A549 (cell line): Measurements from ENCODE around the gene ISOC1. TPM values are rescaled to one million over a fixed set of nuclear protein-coding genes. Genes with fewer than 3 reads are reported as not detected.

Experiments used
- ATAC-seq, 2 experiments: fragments of 200-7000 bp in 1 of 2; fragments of >200 bp in 1 of 2; cut with Nextera tagmentation in 1 of 2; cut with Tn5 transposase in 1 of 2; 3 replicates each; pipeline versions ENCODE4 v1.8.0 to v1.9.1; 2018 to 2020; ENCODE audit warnings: mild to moderate bottlenecking in 1 of 2, moderate library complexity in 1 of 2
- CTCF ChIA-PET: fragments of 300-600 bp; sonication (Branson Sonifier 250); formaldehyde crosslinking; extraction: SDS; loops from one replicate; lab custom pipeline; 2021; ENCODE audit warnings: antibody characterized with exemption, inconsistent platforms; lab: Yijun Ruan, JAX
- POLR2A ChIA-PET: fragments of 350-600 bp; formaldehyde crosslinking; extraction: SDS; loops from one replicate; lab custom pipeline; 2021; ENCODE audit warnings: antibody characterized with exemption, inconsistent platforms; lab: Yijun Ruan, JAX
- DNase-seq, 2 experiments: peaks; one replicate each; pipeline versions ENCODE4 v3.0.0 to v3.0.0-alpha.2; 2011 to 2016; ENCODE audit warnings: low read depth in 1 of 2, low spot score in 1 of 2
- FAIRE-seq: peaks from 2 replicates; lab custom pipeline; 2011; peaks lifted over from hg19 to GRCh38; lab: Jason Lieb, UNC
- H3K27ac ChIP-seq, 2 experiments: fragments of >200 bp; sonication (Bioruptor Twin); formaldehyde crosslinking; 3 replicates each; pipeline ENCODE4 v1.5.1; 2016 to 2017
- H3K4me1 ChIP-seq: fragments of >200 bp; sonication (Bioruptor Twin); formaldehyde crosslinking; 3 replicates; pipeline ENCODE4 v1.6.1; 2016
- H3K4me2 ChIP-seq: fragments of >200 bp; sonication (Bioruptor Twin); formaldehyde crosslinking; 3 replicates; pipeline ENCODE4 v1.6.1; 2016
- H3K4me3 ChIP-seq: fragments of >200 bp; sonication (Bioruptor Twin); formaldehyde crosslinking; 3 replicates; pipeline ENCODE4 v1.5.1; 2016
- H3K9me3 ChIP-seq: fragments of >200 bp; sonication (Bioruptor Twin); formaldehyde crosslinking; 3 replicates; pipeline ENCODE4 v1.6.1; 2016
- BCL3 ChIP-seq: fragments of >200 bp; sonication (Bioruptor Twin); formaldehyde crosslinking; IDR thresholded peaks from 3 replicates; pipeline ENCODE4 v1.6.1; 2016
- BHLHE40 ChIP-seq: IDR thresholded peaks from 2 replicates; pipeline ENCODE4 v1.6.1; 2012; ENCODE audit warnings: low read depth, low read length, inconsistent platforms
- CBX2 ChIP-seq: fragments of 200-600 bp; sonication (generic); IDR thresholded peaks from 2 replicates; pipeline ENCODE4 v1.6.1; 2016; ENCODE audit warnings: low read depth, mild to moderate bottlenecking, borderline replicate concordance
- CBX8 ChIP-seq: fragments of 200-600 bp; sonication (generic); IDR thresholded peaks from 2 replicates; pipeline ENCODE4 v1.6.1; 2016
- CEBPB ChIP-seq, 2 experiments: fragments of >200 bp in 1 of 2; sonication (Bioruptor Twin) in 1 of 2; formaldehyde crosslinking in 1 of 2; IDR thresholded peaks; 2 replicates each; pipeline ENCODE4 v1.6.1; 2012 to 2016
- CHD2 ChIP-seq: fragments of 150-350 bp; IDR thresholded peaks from 2 replicates; pipeline ENCODE4 v1.6.1; 2014; ENCODE audit warnings: low read length; ENCODE audit not compliant: partially characterized antibody
- EHF ChIP-seq: fragments of 250-450 bp; sonication (Bioruptor Pico); IDR thresholded peaks from 2 replicates; pipeline ENCODE4 v1.5.0; 2020; ENCODE audit warnings: mild to moderate bottlenecking
- EP300 ChIP-seq, 2 experiments: fragments of >200 bp; sonication (Bioruptor Twin); formaldehyde crosslinking; IDR thresholded peaks; 2 replicates in 1 of 2; 3 replicates in 1 of 2; pipeline ENCODE4 v1.6.1; 2016 to 2017
- ESRRA ChIP-seq: fragments of 150-350 bp; IDR thresholded peaks from 2 replicates; pipeline ENCODE4 v1.6.1; 2014; ENCODE audit warnings: mild to moderate bottlenecking, low read length, borderline replicate concordance
- FOSL2 ChIP-seq, 2 experiments: fragments of 450-650 bp in 1 of 2; fragments of >200 bp in 1 of 2; sonication (Bioruptor Twin) in 1 of 2; formaldehyde crosslinking; IDR thresholded peaks; 2 replicates each; pipeline versions ENCODE4 v1.5.0 to v1.6.1; 2016 to 2020; ENCODE audit warnings: mild to moderate bottlenecking in 1 of 2, moderate library complexity in 1 of 2
- FOXS1 ChIP-seq: fragments of 250-450 bp; sonication (Bioruptor Pico); IDR thresholded peaks from 2 replicates; pipeline ENCODE4 v1.5.0; 2020; ENCODE audit warnings: mild to moderate bottlenecking, moderate library complexity
- GATA3 ChIP-seq: IDR thresholded peaks from 2 replicates; pipeline ENCODE4 v1.6.1; 2012; ENCODE audit warnings: borderline replicate concordance
- HEYL ChIP-seq: fragments of 250-450 bp; sonication (Bioruptor Pico); IDR thresholded peaks from 2 replicates; pipeline ENCODE4 v1.8.0; 2021; ENCODE audit warnings: mild to moderate bottlenecking, moderate library complexity
- HOXA7 ChIP-seq: fragments of 250-450 bp; sonication (Bioruptor Pico); IDR thresholded peaks from 2 replicates; pipeline ENCODE4 v1.5.0; 2020; ENCODE audit warnings: mild to moderate bottlenecking, moderate library complexity
- HOXB13 ChIP-seq: fragments of 250-450 bp; sonication (Bioruptor Pico); IDR thresholded peaks from 2 replicates; pipeline ENCODE4 v1.5.0; 2020; ENCODE audit warnings: low read depth, mild to moderate bottlenecking, moderate library complexity
- HOXB5 ChIP-seq: fragments of 250-450 bp; sonication (Bioruptor Pico); IDR thresholded peaks from 2 replicates; pipeline ENCODE4 v1.5.0; 2020; ENCODE audit warnings: mild to moderate bottlenecking, moderate library complexity
- JUN ChIP-seq, 2 experiments: fragments of >200 bp; sonication (Bioruptor Twin); formaldehyde crosslinking; IDR thresholded peaks; 2 replicates in 1 of 2; 3 replicates in 1 of 2; pipeline ENCODE4 v1.6.1; 2016 to 2017
- MAZ ChIP-seq: fragments of 150-350 bp; IDR thresholded peaks from 2 replicates; pipeline ENCODE4 v1.6.1; 2014; ENCODE audit warnings: antibody characterized with exemption, low read depth, low read length, borderline replicate concordance
- NFE2L2 ChIP-seq: fragments of 150-350 bp; conservative IDR thresholded peaks from 2 replicates; pipeline ENCODE4 v1.6.1; 2014; ENCODE audit warnings: low read length
- NPAS2 ChIP-seq: fragments of 250-450 bp; sonication (Bioruptor Pico); IDR thresholded peaks from 2 replicates; pipeline ENCODE4 v1.8.0; 2022; ENCODE audit warnings: mild to moderate bottlenecking, moderate library complexity, borderline replicate concordance
- NR3C1 ChIP-seq: fragments of >200 bp; sonication (Bioruptor Twin); formaldehyde crosslinking; IDR thresholded peaks from 3 replicates; pipeline ENCODE4 v1.6.1; 2017
- POLR2A ChIP-seq: IDR thresholded peaks from 2 replicates; pipeline ENCODE4 v1.6.1; 2012; ENCODE audit warnings: mild to moderate bottlenecking, low read length
- POLR2AphosphoS2 ChIP-seq: conservative IDR thresholded peaks from 2 replicates; pipeline ENCODE4 v1.6.1; 2012; ENCODE audit warnings: low read length, improper control_type of control experiment, inconsistent platforms
- RAD21 ChIP-seq, 2 experiments: fragments of >200 bp in 1 of 2; sonication (Bioruptor Twin) in 1 of 2; formaldehyde crosslinking in 1 of 2; IDR thresholded peaks in 1 of 2; conservative IDR thresholded peaks in 1 of 2; 2 replicates in 1 of 2; 3 replicates in 1 of 2; pipeline ENCODE4 v1.6.1; 2012 to 2018; ENCODE audit warnings: inconsistent platforms in 1 of 2
- RARB ChIP-seq: fragments of 250-450 bp; sonication (Bioruptor Pico); IDR thresholded peaks from 2 replicates; pipeline ENCODE4 v1.8.0; 2021; ENCODE audit warnings: mild to moderate bottlenecking, moderate library complexity
- RFX5 ChIP-seq: fragments of 450-650 bp; IDR thresholded peaks from 2 replicates; pipeline ENCODE4 v1.7.1; 2014; ENCODE audit warnings: antibody characterized with exemption, mild to moderate bottlenecking, moderate library complexity
- RNF2 ChIP-seq: fragments of 200-600 bp; sonication (generic); IDR thresholded peaks from 2 replicates; pipeline ENCODE4 v1.6.1; 2016; ENCODE audit warnings: low read depth, mild to moderate bottlenecking, antibody characterized with exemption, moderate library complexity, borderline replicate concordance
- ZC3H11A ChIP-seq: fragments of 450-650 bp; IDR thresholded peaks from 2 replicates; pipeline ENCODE4 v1.6.1; 2014; ENCODE audit warnings: antibody characterized with exemption, mild to moderate bottlenecking
- ZNF302 ChIP-seq: fragments of 250-450 bp; sonication (Bioruptor Pico); IDR thresholded peaks from 2 replicates; pipeline ENCODE4 v1.9.0; 2021; ENCODE audit warnings: inconsistent platforms, mild to moderate bottlenecking, moderate library complexity
- ZSCAN20 ChIP-seq: fragments of 250-450 bp; sonication (Bioruptor Pico); IDR thresholded peaks from 2 replicates; pipeline ENCODE4 v1.8.0; 2022; ENCODE audit warnings: mild to moderate bottlenecking, moderate library complexity
- WGBS: methylation state at CpG from one replicate; pipeline ENCODE4 v1.1.6; 2017; ENCODE audit errors: missing lambda C conversion rate; 5-methylcytosine and 5-hydroxymethylcytosine counted together
- polyA plus RNA-seq, 4 experiments: library from polyadenylated mRNA; depleted of rRNA in 3 of 4; stranded (reverse); fragments of >200 nt; fragmentation: RNase III in 1 of 4; extraction: RNeasy Plus Mini Kit Qiagen cat#74134 plus additional on column Dnase treatment in 1 of 4; gene quantifications; 2 replicates in 3 of 4; 3 replicates in 1 of 4; pipeline ENCODE4 v1.2.3, GENCODE V29; 2011 to 2017
- TF ChIP-seq, protein P1 (sequence below): fragments of 250-450 bp; sonication (Bioruptor Pico); IDR thresholded peaks from 2 replicates; pipeline ENCODE4 v1.5.0; 2021; ENCODE audit warnings: mild to moderate bottlenecking, moderate library complexity, borderline replicate concordance

Gene ISOC1
- polyA plus RNA-seq, 2 of the 4 experiments (the other 2 are of a cell fraction) = 17.3 to 31.6 TPM

GRCh38 chr5:129079496-129079895, 15.1 kb upstream of the ISOC1 start:
- Histone ChIP-seq H3K4me1 (no peaks in the 10 kb centered on the region), H3K4me3 (no peak overlapping the region), H3K4me2 (no peak overlapping the region), H3K9me3 (no peaks in the 10 kb centered on the region), H3K27ac (no peak overlapping the region)
- TF ChIP-seq ZNF302 (CRISPR knock-in tag) = no peak
- TF ChIP-seq HOXA7 = no peak
- TF ChIP-seq ESRRA = no peak
- no peak for TF ChIP-seq POLR2AphosphoS2
- TF ChIP-seq RARB (CRISPR knock-in tag) = no peak
- TF ChIP-seq HOXB13 = no peak
- TF ChIP-seq NFE2L2 = no peak
- TF ChIP-seq ZSCAN20 (CRISPR knock-in tag) = no peak
- no peak for TF ChIP-seq POLR2A
- no peak for TF ChIP-seq HOXB5 (CRISPR knock-in tag)
- TF ChIP-seq CBX8 = no peak
- no peak for TF ChIP-seq GATA3
- TF ChIP-seq CHD2 = no peak
- TF ChIP-seq ZC3H11A = no peak
- no peak for TF ChIP-seq RAD21 (conservative IDR thresholded peaks at IDR 0.05 in 1 of 2, IDR thresholded peaks at IDR 0.05 in 1 of 2)
- no peak for TF ChIP-seq MAZ
- no peak for TF ChIP-seq BCL3
- TF ChIP-seq HEYL (CRISPR knock-in tag) = no peak
- DNase-seq = no peak
- ATAC-seq = no peak
- CTCF ChIA-PET = no interaction called here
- POLR2A ChIA-PET = no interaction called here
- FAIRE-seq = no peak

DNA sequence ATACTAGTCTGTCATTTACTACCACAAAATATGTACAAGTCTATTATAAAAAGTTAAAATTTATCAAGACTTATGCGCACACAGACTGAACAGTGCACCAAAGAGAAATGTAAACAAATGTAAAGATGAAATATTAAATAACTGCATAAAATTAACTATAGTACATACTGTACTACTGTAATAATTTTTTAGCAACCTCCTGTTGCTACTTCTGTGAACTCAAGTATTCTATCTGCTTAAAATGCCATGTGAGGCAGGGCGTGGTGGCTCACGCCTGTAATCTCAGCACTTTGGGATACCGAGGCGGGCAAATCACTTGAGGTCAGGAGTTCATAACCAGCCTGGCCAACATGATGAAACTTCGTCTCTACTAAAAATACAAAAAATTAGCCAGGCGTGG, 13.8 kb upstream of the ISOC1 start:
- POLR2A ChIA-PET = no interaction called here
- Histone ChIP-seq H3K4me1 (no peaks in the 10 kb centered on the region), H3K4me3 (no peak overlapping the region), H3K27ac (no peak overlapping the region), H3K4me2 (no peak overlapping the region)
- 70% methylated on average over 7 of the region's 7 CpGs for WGBS
- FAIRE-seq = no peak
- DNase-seq = no peak
- TF ChIP-seq NPAS2 (CRISPR knock-in tag) (no peak), JUN (IDR thresholded peaks at IDR 0.05) (no peak), RAD21 (conservative IDR thresholded peaks at IDR 0.05 in 1 of 2, IDR thresholded peaks at IDR 0.05 in 1 of 2) (no peak), EHF (CRISPR knock-in tag) (no peak), HOXA7 (no peak), CBX8 (no peak), ZNF302 (CRISPR knock-in tag) (no peak), CBX2 (no peak), FOXS1 (CRISPR knock-in tag) (no peak), RNF2 (no peak), RFX5 (no peak), RARB (CRISPR knock-in tag) (no peak), HEYL (CRISPR knock-in tag) (no peak)
- TF ChIP-seq, all 56 proteins: peak for 0
- CTCF ChIA-PET = no interaction called here
- no peaks in the 10 kb centered on the region for H3K9me3 ChIP-seq
- ATAC-seq = no peak

- FAIRE-seq (no peak), DNase-seq (no peak), ATAC-seq (no peak)
- no peak overlapping the region for H3K4me2 ChIP-seq
- no peak for TF ChIP-seq NPAS2 (CRISPR knock-in tag)
- TF ChIP-seq EP300 (IDR thresholded peaks at IDR 0.05) = no peak
- no peak for TF ChIP-seq FOSL2 (IDR thresholded peaks at IDR 0.05)
- TF ChIP-seq FOSL2 (CRISPR knock-in tag; IDR thresholded peaks at IDR 0.05) = no peak
- no peak for TF ChIP-seq BHLHE40
- no peak for TF ChIP-seq BCL3
- TF ChIP-seq ZC3H11A = no peak
- TF ChIP-seq, protein P1, sequence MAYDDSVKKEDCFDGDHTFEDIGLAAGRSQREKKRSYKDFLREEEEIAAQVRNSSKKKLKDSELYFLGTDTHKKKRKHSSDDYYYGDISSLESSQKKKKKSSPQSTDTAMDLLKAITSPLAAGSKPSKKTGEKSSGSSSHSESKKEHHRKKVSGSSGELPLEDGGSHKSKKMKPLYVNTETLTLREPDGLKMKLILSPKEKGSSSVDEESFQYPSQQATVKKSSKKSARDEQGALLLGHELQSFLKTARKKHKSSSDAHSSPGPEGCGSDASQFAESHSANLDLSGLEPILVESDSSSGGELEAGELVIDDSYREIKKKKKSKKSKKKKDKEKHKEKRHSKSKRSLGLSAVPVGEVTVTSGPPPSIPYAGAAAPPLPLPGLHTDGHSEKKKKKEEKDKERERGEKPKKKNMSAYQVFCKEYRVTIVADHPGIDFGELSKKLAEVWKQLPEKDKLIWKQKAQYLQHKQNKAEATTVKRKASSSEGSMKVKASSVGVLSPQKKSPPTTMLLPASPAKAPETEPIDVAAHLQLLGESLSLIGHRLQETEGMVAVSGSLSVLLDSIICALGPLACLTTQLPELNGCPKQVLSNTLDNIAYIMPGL (CRISPR knock-in tag) = no peak
- no peak for TF ChIP-seq NR3C1
- no peak for TF ChIP-seq CEBPB (IDR thresholded peaks at IDR 0.05)
- TF ChIP-seq ZSCAN20 (CRISPR knock-in tag) = no peak
- 38% methylated on average over 6 of the region's 6 CpGs for WGBS
- H3K9me3 ChIP-seq = no peaks in the 10 kb centered on the region
- POLR2A ChIA-PET = no interaction called here
- H3K27ac ChIP-seq = no peak overlapping the region
- CTCF ChIA-PET = no interaction called here
- H3K4me1 ChIP-seq = no peaks in the 10 kb centered on the region
- H3K4me3 ChIP-seq = no peak overlapping the region
Observed at GRCh38 chr5:129082225-129083136, 12.1 kb upstream of the ISOC1 start.
